ENCODE measurements around the gene NCK2.

- TF ChIP-seq POLR2A (IDR thresholded peaks at IDR 0.05) = no peak
- TF ChIP-seq CTCF (IDR thresholded peaks at IDR 0.05) = no peak
- no peak for TF ChIP-seq EP300 (IDR thresholded peaks at IDR 0.05)
- peak in 2 of 4 donors; percentile 32 to 50 for TF ChIP-seq POLR2AphosphoS5 (IDR thresholded peaks at IDR 0.05)
Observed at GRCh38 chr2:105744091-105744908, 412 bp upstream of the NCK2 start.

Data from sigmoid colon (tissue), 4 donors.